Fibroblast of villous mesenchyme (primary cell): ENCODE data around the gene TTC28. TPM values are rescaled to one million over a fixed set of nuclear protein-coding genes. Genes with fewer than 3 reads are reported as not detected.

Experiments
- DNase-seq: peaks from one replicate; pipeline ENCODE4 v3.0.0-alpha.2; 2010; ENCODE audit warnings: low read depth
- H3K4me3 ChIP-seq: 2 replicates; pipeline ENCODE4 v1.5.1; 2011; ENCODE audit warnings: low read depth, mild to moderate bottlenecking, low read length
- CTCF ChIP-seq: IDR thresholded peaks from 2 replicates; pipeline ENCODE4 v1.5.1; 2012; ENCODE audit warnings: low read depth, mild to moderate bottlenecking, low read length; ENCODE audit not compliant: insufficient read depth
- total RNA-seq: library from RNA; depleted of rRNA; stranded (reverse); fragments of >200 nt; gene quantifications from 2 replicates; pipeline ENCODE4 v1.2.3, GENCODE V29; 2012

The TTC28 gene
- total RNA-seq, 1 donor, result 23.3 TPM

- DNase-seq, result peak; percentile 64
- TF ChIP-seq CTCF, result no peak
- H3K4me3 ChIP-seq, result no peak overlapping the region
Observed at GRCh38 chr22:28116219-28116673, 563.4 kb downstream of the TTC28 start.

GRCh38 chr22:28115426-28115825 is 564.2 kb downstream of the TTC28 start:
- peak; percentile 75 for DNase-seq
- no peak for TF ChIP-seq CTCF
- no peak overlapping the region for H3K4me3 ChIP-seq

- H3K4me3 ChIP-seq, result no peak overlapping the region
- TF ChIP-seq CTCF, result peak; percentile 56
- peak; percentile 40 for DNase-seq
Observed at GRCh38 chr22:28112548-28113043, 567.0 kb downstream of the TTC28 start.

- TF ChIP-seq CTCF, result no peak
Observed at GRCh38 chr22:28112190-28112544, 567.5 kb downstream of the TTC28 start.

GRCh38 chr22:28111501-28112189 is 568.0 kb downstream of the TTC28 start:
- H3K4me3 ChIP-seq, result no peak overlapping the region
- no peak for TF ChIP-seq CTCF
- DNase-seq, result no peak

More at GRCh38 chr22:28112190-28112544, 567.5 kb downstream of the TTC28 start:
- no peak overlapping the region for H3K4me3 ChIP-seq
- no peak for DNase-seq

GRCh38 chr22:28108851-28109250 is 570.8 kb downstream of the TTC28 start:
- DNase-seq, result no peak
- no peak for TF ChIP-seq CTCF
- no peak overlapping the region for H3K4me3 ChIP-seq

GRCh38 chr22:28106617-28107016 is 573.0 kb downstream of the TTC28 start:
- TF ChIP-seq CTCF, result no peak
- no peak for DNase-seq
- no peak overlapping the region for H3K4me3 ChIP-seq
